ENCODE measurements around the gene RUFY4.

- TF ChIP-seq EZH2 (IDR thresholded peaks at IDR 0.05; ENCODE audit: borderline replicate concordance, low read depth, low read length, severe bottlenecking): no peak
- TF ChIP-seq, protein P1, sequence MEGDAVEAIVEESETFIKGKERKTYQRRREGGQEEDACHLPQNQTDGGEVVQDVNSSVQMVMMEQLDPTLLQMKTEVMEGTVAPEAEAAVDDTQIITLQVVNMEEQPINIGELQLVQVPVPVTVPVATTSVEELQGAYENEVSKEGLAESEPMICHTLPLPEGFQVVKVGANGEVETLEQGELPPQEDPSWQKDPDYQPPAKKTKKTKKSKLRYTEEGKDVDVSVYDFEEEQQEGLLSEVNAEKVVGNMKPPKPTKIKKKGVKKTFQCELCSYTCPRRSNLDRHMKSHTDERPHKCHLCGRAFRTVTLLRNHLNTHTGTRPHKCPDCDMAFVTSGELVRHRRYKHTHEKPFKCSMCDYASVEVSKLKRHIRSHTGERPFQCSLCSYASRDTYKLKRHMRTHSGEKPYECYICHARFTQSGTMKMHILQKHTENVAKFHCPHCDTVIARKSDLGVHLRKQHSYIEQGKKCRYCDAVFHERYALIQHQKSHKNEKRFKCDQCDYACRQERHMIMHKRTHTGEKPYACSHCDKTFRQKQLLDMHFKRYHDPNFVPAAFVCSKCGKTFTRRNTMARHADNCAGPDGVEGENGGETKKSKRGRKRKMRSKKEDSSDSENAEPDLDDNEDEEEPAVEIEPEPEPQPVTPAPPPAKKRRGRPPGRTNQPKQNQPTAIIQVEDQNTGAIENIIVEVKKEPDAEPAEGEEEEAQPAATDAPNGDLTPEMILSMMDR (IDR thresholded peaks at IDR 0.05; ENCODE audit: borderline replicate concordance, extremely low read depth, low read length, poor library complexity, severe bottlenecking): no peak
These were observed 28.9 kb downstream of the RUFY4 start for GRCh38 chr2:218097975-218098374.

All from DND-41 (cell line).